HAP-1 (cell line): ENCODE data around the gene TPSG1.
"Not testable (repeated sequence)": the region's sequence is repeated elsewhere in the genome, so short reads cannot be mapped to it uniquely, and the experiment has no call there.

Source experiments
- DNase-seq, 2 experiments: peaks; one replicate each; pipeline ENCODE4 v3.0.0-alpha.2; 2016 to 2020; ENCODE audit warnings: low spot score in 2 of 2
- H3K27me3 ChIP-seq: fragments of 250-450 bp; sonication (Bioruptor Pico); 2 replicates; pipeline ENCODE4 v1.5.1; 2020; ENCODE audit warnings: low read depth, mild to moderate bottlenecking, moderate library complexity
- H3K36me3 ChIP-seq: fragments of 250-450 bp; sonication (Bioruptor Pico); replicated peaks from 2 replicates; pipeline ENCODE4 v1.5.1; 2020; ENCODE audit warnings: mild to moderate bottlenecking
- H3K4me1 ChIP-seq: fragments of 250-450 bp; sonication (Bioruptor Pico); 2 replicates; pipeline ENCODE4 v1.5.1; 2020; ENCODE audit warnings: mild to moderate bottlenecking
- H3K4me3 ChIP-seq: fragments of 250-450 bp; sonication (Bioruptor Pico); 2 replicates; pipeline ENCODE4 v1.5.1; 2020; ENCODE audit warnings: mild to moderate bottlenecking, moderate library complexity
- H3K9me3 ChIP-seq: fragments of 250-450 bp; sonication (Bioruptor Pico); 2 replicates; pipeline ENCODE4 v1.5.1; 2020; ENCODE audit warnings: mild to moderate bottlenecking, moderate library complexity
- in situ Hi-C: fragments of 300-500 bp; cut with MboI; formaldehyde crosslinking; loops from 3 replicates; pipeline ENCODE4 v1.14.3; 2020; ENCODE audit warnings: low sequenced_read_pairs, inconsistent platforms, mixed read lengths

TPSG1 gene

DNA sequence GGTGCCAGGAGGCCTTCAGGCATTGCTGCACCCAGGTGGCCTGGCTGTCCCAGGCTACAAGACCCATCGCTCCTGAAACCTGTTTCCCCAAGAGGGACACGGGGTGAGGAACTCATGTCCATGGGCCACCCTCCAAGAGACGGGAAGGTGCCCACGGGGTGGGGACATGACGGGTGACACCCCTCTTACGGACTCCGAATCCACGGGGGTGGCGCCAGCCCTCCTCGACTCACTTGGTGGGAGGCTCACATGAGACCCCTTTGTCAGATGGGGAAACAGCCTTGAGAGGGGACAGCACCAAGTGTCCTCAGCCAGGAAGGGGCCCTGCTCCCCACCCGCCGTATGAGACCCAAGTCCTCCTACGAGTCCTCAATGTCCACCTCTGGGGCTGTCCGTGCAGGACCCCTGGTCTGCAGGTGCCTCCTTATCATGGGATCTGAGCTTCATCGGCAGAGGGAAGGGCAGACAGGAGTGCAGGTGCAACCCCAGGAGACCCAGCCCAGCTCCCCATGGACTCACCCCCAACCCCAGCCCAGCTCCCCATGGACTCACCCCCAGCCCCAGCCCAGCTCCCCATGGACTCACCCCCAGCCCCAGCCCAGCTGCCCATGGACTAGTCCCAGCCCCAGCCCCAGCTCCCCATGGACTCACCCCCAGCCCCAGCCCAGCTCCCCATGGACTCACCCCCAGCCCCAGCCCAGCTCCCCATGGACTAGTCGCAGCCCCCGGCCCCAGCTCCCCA is 5.6 kb upstream of the TPSG1 start:
- H3K4me1 ChIP-seq, DNase-seq, H3K36me3 ChIP-seq, in situ Hi-C loops, H3K4me3 ChIP-seq, H3K9me3 ChIP-seq, H3K27me3 ChIP-seq: not testable (repeated sequence)

GRCh38 chr16:1230084-1230470 is 5.0 kb upstream of the TPSG1 start, which contains the start of gene TPSB2:
Gene TPSB2, minus strand, starts transcription at chr16:1230184. Its CDS starts 233 bp downstream, at chr16:1229951.
- H3K4me1 ChIP-seq, H3K4me3 ChIP-seq, DNase-seq, H3K36me3 ChIP-seq, H3K27me3 ChIP-seq, in situ Hi-C loops, H3K9me3 ChIP-seq: not testable (repeated sequence)

- in situ Hi-C loops, H3K27me3 ChIP-seq, H3K4me1 ChIP-seq, H3K9me3 ChIP-seq, H3K4me3 ChIP-seq, DNase-seq, H3K36me3 ChIP-seq: not testable (repeated sequence)
Measured at GRCh38 chr16:1229476-1229875, 4.4 kb upstream of the TPSG1 start.

DNA sequence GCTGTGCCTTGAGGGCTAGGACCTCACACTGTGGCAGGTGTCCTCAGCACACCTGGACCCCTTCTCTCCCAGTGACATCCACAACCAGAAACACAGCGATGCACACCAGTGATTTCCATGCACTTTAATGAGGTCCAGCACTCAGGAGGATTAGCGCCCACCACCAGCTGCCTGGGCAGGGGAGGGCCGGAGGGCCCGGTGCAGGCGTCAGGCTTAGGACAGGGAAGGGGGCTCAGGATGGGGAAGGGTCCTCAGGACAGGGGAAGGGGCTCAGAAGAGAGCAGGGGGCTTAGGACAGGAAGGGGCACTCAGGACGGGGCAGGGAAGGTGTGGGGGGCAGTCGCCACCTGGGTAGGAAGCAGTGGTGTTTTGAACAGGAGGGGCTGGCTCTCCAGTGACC is 3.2 kb upstream of the TPSG1 start:
- H3K4me1 ChIP-seq, H3K36me3 ChIP-seq, in situ Hi-C loops, H3K9me3 ChIP-seq, H3K4me3 ChIP-seq, H3K27me3 ChIP-seq, DNase-seq: not testable (repeated sequence)

DNA sequence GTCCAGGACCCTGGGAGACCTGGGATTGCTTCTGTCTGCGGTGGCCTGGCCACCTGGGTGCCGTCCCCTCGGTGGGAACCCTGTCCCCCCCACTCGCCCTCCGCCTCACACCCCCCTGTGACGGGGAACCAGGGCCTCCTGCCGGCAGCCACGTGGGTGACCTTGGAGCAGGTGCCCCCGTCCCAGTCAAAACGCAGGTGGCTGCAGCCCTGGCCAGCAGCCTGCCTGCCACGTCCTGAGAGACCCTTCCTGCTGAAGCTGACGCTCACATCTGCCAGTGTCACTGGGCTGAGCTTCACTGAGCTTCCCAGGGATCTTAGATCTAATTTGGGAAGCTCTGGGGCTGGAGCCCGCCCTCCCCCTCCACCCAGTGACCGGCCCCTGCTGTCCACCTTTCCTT is 1.6 kb upstream of the TPSG1 start:
- DNase-seq, in situ Hi-C loops, H3K4me1 ChIP-seq, H3K4me3 ChIP-seq, H3K36me3 ChIP-seq, H3K9me3 ChIP-seq, H3K27me3 ChIP-seq: not testable (repeated sequence)

DNA sequence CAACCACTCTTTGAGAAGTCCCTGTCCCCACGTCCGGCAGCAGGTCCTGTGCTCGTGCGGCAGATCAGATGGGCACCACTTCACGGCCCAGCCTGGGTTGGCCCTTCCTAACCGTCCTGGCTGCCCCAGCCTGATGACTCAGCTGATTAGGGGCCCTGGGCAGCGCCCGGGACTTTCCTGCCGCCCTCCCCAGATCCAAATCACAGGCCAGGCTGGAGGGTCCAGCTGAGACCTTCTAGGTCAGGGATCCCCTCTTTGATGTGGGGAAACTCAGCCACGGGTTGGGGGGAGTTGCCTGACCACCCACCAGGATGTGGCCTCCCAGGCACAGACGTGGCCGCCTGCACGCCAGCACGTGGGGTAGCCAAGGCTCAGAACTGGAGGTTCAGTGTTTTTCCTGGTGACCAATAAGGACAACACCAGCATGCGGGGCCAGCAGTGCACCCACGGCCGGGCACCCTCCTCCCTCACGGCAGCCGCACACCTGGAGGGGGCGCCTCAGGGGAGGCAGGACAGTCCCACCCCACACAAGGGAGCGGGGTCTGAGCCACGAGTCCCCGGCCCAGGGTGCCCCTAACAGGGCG is 752 bp upstream of the TPSG1 start:
- H3K27me3 ChIP-seq, in situ Hi-C loops, DNase-seq, H3K9me3 ChIP-seq, H3K36me3 ChIP-seq, H3K4me3 ChIP-seq, H3K4me1 ChIP-seq: not testable (repeated sequence)

DNA sequence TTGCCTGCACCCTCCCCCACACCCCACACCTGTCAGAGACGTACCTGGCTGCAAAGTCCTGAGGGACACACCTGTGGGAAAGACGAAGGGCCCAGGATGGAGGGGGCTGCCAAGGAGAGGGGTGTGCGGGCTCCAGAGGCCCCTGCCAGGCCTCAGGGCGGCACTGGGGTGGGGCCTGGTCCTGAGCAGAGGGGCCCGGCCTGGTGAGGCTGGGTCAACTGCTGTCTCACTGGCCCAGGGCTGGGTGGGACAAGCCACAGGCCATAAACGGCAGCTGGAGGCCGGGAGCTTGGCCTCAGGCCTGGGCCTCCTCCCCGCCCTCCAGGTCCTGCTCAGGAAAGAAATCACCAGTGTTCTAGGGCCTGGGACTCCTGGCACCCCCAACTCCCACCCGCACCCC is 510 bp downstream of the TPSG1 start:
- no peak for DNase-seq
- Histone ChIP-seq H3K9me3 (no peaks in the 10 kb centered on the region), H3K4me3 (no peak overlapping the region), H3K27me3 (no peaks in the 10 kb centered on the region), H3K4me1 (no peaks in the 10 kb centered on the region), H3K36me3 (no peaks in the 10 kb centered on the region)
- in situ Hi-C loops, result no loop called here

- DNase-seq, result no peak
- no peaks in the 10 kb centered on the region for H3K27me3 ChIP-seq
- H3K4me1 ChIP-seq, result no peaks in the 10 kb centered on the region
- H3K9me3 ChIP-seq, result no peaks in the 10 kb centered on the region
- H3K4me3 ChIP-seq, result no peak overlapping the region
- in situ Hi-C loops, result no loop called here
- no peaks in the 10 kb centered on the region for H3K36me3 ChIP-seq
Measured at GRCh38 chr16:1223355-1224214, 1.5 kb downstream of the TPSG1 start.

GRCh38 chr16:1222553-1223354 is 2.3 kb downstream of the TPSG1 start:
- DNase-seq, result no peak
- no peaks in the 10 kb centered on the region for H3K9me3 ChIP-seq
- no peak overlapping the region for H3K4me3 ChIP-seq
- no peaks in the 10 kb centered on the region for H3K4me1 ChIP-seq
- no peaks in the 10 kb centered on the region for H3K27me3 ChIP-seq
- H3K36me3 ChIP-seq, result no peaks in the 10 kb centered on the region
- in situ Hi-C loops, result no loop called here

DNA sequence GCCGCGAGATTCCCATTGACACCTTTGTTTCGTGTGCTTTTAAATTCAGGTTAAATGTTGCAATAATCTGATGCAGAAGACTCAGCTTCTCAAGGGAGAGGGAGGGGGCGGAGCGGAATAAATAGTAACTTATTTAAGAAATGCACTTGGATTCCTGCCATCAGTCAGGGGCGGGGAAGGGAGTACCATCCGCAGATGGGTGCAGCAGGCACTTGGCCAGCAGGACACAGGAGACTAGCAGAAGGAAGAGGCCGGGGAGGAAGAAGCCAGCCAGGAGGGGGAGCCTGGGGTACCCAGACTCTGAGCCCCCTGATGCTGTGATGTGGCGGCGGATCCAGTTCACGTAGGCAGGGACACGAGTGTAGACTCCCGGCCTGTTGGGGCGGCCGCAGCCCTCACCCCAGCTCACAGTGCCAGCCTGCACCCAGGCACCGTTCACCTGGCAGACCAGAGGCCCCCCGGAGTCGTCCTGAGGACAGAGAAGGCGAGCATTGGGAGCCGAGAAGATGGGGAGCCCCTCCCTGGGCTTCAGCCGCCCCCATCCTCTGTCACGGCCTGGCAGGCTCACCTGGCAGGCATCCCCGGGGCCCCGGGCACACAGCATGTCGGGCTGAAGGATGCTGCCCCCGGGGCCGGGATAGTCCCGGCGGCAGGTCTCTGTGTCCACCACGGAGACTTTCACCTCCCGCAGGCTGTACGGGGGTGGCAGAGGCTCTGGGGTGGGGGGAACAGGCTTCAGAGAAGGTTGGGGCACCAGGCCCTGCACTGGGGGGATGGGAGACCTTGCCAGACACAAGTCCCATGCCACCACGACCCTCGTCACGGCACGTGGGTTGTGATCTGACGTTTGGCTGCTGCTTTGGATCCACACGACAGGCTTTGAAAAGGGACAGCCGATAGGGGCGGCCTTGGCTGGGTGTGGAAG is 3.2 kb downstream of the TPSG1 start:
- H3K36me3 ChIP-seq, result no peaks in the 10 kb centered on the region
- H3K4me1 ChIP-seq, result no peaks in the 10 kb centered on the region
- in situ Hi-C loops, result no loop called here
- no peak for DNase-seq
- no peak overlapping the region for H3K4me3 ChIP-seq
- no peaks in the 10 kb centered on the region for H3K9me3 ChIP-seq
- H3K27me3 ChIP-seq, result no peaks in the 10 kb centered on the region

DNA sequence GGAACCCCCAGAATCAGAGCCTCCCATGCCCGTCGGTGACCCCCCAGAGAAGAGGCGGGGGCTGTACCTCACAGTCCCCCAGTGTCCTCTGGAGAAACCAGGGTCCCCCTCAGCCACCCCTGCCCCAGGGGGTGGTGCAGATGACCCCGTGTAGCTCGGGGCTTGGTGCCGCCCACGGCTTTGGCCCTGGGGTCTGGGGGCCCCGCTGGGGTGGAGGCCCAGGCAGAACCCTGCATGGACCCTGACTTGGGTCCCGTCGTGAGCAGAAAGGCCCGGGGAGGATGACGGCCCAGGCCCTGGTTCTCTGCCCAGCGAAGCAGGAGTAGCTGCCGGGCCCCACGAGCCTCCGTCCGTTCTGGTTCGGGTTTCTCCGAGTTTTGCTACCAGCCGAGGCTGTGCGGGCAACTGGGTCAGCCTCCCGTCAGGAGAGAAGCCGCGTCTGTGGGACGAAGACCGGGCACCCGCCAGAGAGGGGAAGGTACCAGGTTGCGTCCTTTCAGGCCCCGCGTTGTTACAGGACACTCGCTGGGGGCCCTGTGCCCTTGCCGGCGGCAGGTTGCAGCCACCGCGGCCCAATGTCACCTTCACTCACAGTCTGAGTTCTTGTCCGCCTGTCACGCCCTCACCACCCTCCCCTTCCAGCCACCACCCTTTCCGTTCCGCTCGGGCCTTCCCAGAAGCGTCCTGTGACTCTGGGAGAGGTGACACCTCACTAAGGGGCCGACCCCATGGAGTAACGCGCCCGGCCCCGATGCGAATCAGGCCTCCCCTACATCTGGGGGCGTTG is 4.0 kb downstream of the TPSG1 start:
- in situ Hi-C loops, result no loop called here
- H3K4me1 ChIP-seq, result no peaks in the 10 kb centered on the region
- no peaks in the 10 kb centered on the region for H3K27me3 ChIP-seq

GRCh38 chr16:1220098-1220728 is 4.9 kb downstream of the TPSG1 start:
- Histone ChIP-seq H3K9me3 (no peaks in the 10 kb centered on the region), H3K4me1 (no peaks in the 10 kb centered on the region), H3K36me3 (no peaks in the 10 kb centered on the region)

More for the DNA sequence above, 4.0 kb downstream of the TPSG1 start:
- no peaks in the 10 kb centered on the region for H3K36me3 ChIP-seq
- no peak for DNase-seq
- H3K9me3 ChIP-seq, result no peaks in the 10 kb centered on the region
- H3K4me3 ChIP-seq, result no peak overlapping the region

More at GRCh38 chr16:1220098-1220728, 4.9 kb downstream of the TPSG1 start:
- Histone ChIP-seq H3K4me3 (no peak overlapping the region), H3K27me3 (no peaks in the 10 kb centered on the region)
- in situ Hi-C loops, result no loop called here
- no peak for DNase-seq
